Activated T-helper 17 cell treated with anti-CD3 and anti-CD28 coated beads, Interleukin-2, amount 50 U/mL, for 72 hours (primary cell): Measurements from ENCODE around the gene TP73. TPM values are rescaled to one million over a fixed set of nuclear protein-coding genes. Genes with fewer than 3 reads are reported as not detected.

Experiments used
- ATAC-seq: fragments of 150-1000 bp; cut with Tn5 transposase; replicated peaks from 2 replicates; pipeline ENCODE4 v1.10.0; 2021; ENCODE audit warnings: mild to moderate bottlenecking, moderate library complexity
- H3K27ac Mint-ChIP-seq: one replicate; pipeline ENCODE4 v1.8.0; 2022; ENCODE audit warnings: mixed read lengths
- H3K27me3 Mint-ChIP-seq: one replicate; pipeline ENCODE4 v1.8.0; 2022; ENCODE audit warnings: mixed read lengths
- H3K36me3 Mint-ChIP-seq: one replicate; pipeline ENCODE4 v1.8.0; 2022; ENCODE audit warnings: low read depth, mild to moderate bottlenecking, mixed read lengths
- H3K4me1 Mint-ChIP-seq: one replicate; pipeline ENCODE4 v1.8.0; 2022; ENCODE audit warnings: mixed read lengths
- H3K4me3 Mint-ChIP-seq: one replicate; pipeline ENCODE4 v1.8.0; 2022; ENCODE audit warnings: mild to moderate bottlenecking, mixed read lengths
- H3K9me3 Mint-ChIP-seq: one replicate; pipeline ENCODE4 v1.8.0; 2022; ENCODE audit warnings: mixed read lengths
- total RNA-seq, 2 donors: library from RNA; stranded (reverse); gene quantifications; one replicate each; pipeline ENCODE4 v1.2.3, GENCODE V29; 2022

Gene TP73
- total RNA-seq: 1 to 10 TPM in 1 of 2 donors, under 1 TPM in 1; 0.95 to 1.1 TPM

GRCh38 chr1:3651930-3652547 is at the start of gene TP73:
TSS of gene TP73 (plus strand) at chr1:3652516. CDS start at chr1:3682366, 29,850 bp downstream.
- Mint-ChIP-seq H3K27me3 (peaks cover 26% of the 10 kb centered on the region), H3K27ac (no peak within 1 kb of the TSS), H3K4me3 (peak within 1 kb of the TSS; percentile 76), H3K36me3 (peaks cover 14% of the 10 kb centered on the region), H3K9me3 (no peaks in the 10 kb centered on the region), H3K4me1 (peaks cover 9% of the 10 kb centered on the region)
- no peak for ATAC-seq

- no peak overlapping the region for H3K4me3 Mint-ChIP-seq
- H3K4me1 Mint-ChIP-seq: no peaks in the 10 kb centered on the region
- no peaks in the 10 kb centered on the region for H3K9me3 Mint-ChIP-seq
- H3K36me3 Mint-ChIP-seq: no peaks in the 10 kb centered on the region
- H3K27me3 Mint-ChIP-seq: no peaks in the 10 kb centered on the region
- no peak overlapping the region for H3K27ac Mint-ChIP-seq
- ATAC-seq: no peak
Measured at GRCh38 chr1:3603156-3603555, 49.2 kb upstream of the TP73 start.

GRCh38 chr1:3603571-3604467 is 48.5 kb upstream of the TP73 start:
- Mint-ChIP-seq H3K27ac (no peak overlapping the region), H3K9me3 (no peaks in the 10 kb centered on the region), H3K36me3 (no peaks in the 10 kb centered on the region), H3K4me1 (no peaks in the 10 kb centered on the region), H3K27me3 (no peaks in the 10 kb centered on the region), H3K4me3 (no peak overlapping the region)
- ATAC-seq: no peak

GRCh38 chr1:3604468-3604974 is 47.8 kb upstream of the TP73 start:
- no peaks in the 10 kb centered on the region for H3K36me3 Mint-ChIP-seq
- H3K27ac Mint-ChIP-seq: no peak overlapping the region
- no peak for ATAC-seq
- H3K4me1 Mint-ChIP-seq: no peaks in the 10 kb centered on the region
- H3K27me3 Mint-ChIP-seq: no peaks in the 10 kb centered on the region
- no peak overlapping the region for H3K4me3 Mint-ChIP-seq
- no peaks in the 10 kb centered on the region for H3K9me3 Mint-ChIP-seq

GRCh38 chr1:3604997-3605823 is 47.1 kb upstream of the TP73 start:
- H3K4me1 Mint-ChIP-seq: no peaks in the 10 kb centered on the region
- no peak overlapping the region for H3K4me3 Mint-ChIP-seq
- no peaks in the 10 kb centered on the region for H3K36me3 Mint-ChIP-seq
- no peak for ATAC-seq
- H3K27me3 Mint-ChIP-seq: no peaks in the 10 kb centered on the region
- H3K9me3 Mint-ChIP-seq: no peaks in the 10 kb centered on the region
- H3K27ac Mint-ChIP-seq: no peak overlapping the region

GRCh38 chr1:3606779-3607702 is 45.3 kb upstream of the TP73 start:
- ATAC-seq: no peak
- H3K4me1 Mint-ChIP-seq: no peaks in the 10 kb centered on the region
- H3K27me3 Mint-ChIP-seq: peaks cover 4% of the 10 kb centered on the region
- no peak overlapping the region for H3K27ac Mint-ChIP-seq
- H3K9me3 Mint-ChIP-seq: no peaks in the 10 kb centered on the region
- no peak overlapping the region for H3K4me3 Mint-ChIP-seq
- H3K36me3 Mint-ChIP-seq: no peaks in the 10 kb centered on the region

- no peak overlapping the region for H3K4me3 Mint-ChIP-seq
- H3K27ac Mint-ChIP-seq: no peak overlapping the region
- no peaks in the 10 kb centered on the region for H3K36me3 Mint-ChIP-seq
Measured at GRCh38 chr1:3607703-3608065, 44.6 kb upstream of the TP73 start.

GRCh38 chr1:3608154-3608553 is 44.2 kb upstream of the TP73 start:
- ATAC-seq: no peak
- H3K4me1 Mint-ChIP-seq: no peaks in the 10 kb centered on the region

More at GRCh38 chr1:3607703-3608065, 44.6 kb upstream of the TP73 start:
- Mint-ChIP-seq H3K9me3 (no peaks in the 10 kb centered on the region), H3K27me3 (peaks cover 4% of the 10 kb centered on the region), H3K4me1 (no peaks in the 10 kb centered on the region)
- no peak for ATAC-seq

GRCh38 chr1:3609016-3609768 is 43.1 kb upstream of the TP73 start:
- H3K4me1 Mint-ChIP-seq: no peaks in the 10 kb centered on the region
- no peaks in the 10 kb centered on the region for H3K9me3 Mint-ChIP-seq
- no peaks in the 10 kb centered on the region for H3K36me3 Mint-ChIP-seq
- H3K4me3 Mint-ChIP-seq: no peak overlapping the region
- ATAC-seq: no peak
- H3K27me3 Mint-ChIP-seq: peaks cover 4% of the 10 kb centered on the region
- no peak overlapping the region for H3K27ac Mint-ChIP-seq

More at GRCh38 chr1:3608154-3608553, 44.2 kb upstream of the TP73 start:
- no peaks in the 10 kb centered on the region for H3K9me3 Mint-ChIP-seq
- H3K4me3 Mint-ChIP-seq: no peak overlapping the region
- H3K36me3 Mint-ChIP-seq: no peaks in the 10 kb centered on the region
- H3K27ac Mint-ChIP-seq: no peak overlapping the region
- peaks cover 4% of the 10 kb centered on the region for H3K27me3 Mint-ChIP-seq

- H3K4me3 Mint-ChIP-seq: no peak overlapping the region
- H3K36me3 Mint-ChIP-seq: no peaks in the 10 kb centered on the region
- no peak overlapping the region for H3K27ac Mint-ChIP-seq
- H3K9me3 Mint-ChIP-seq: no peaks in the 10 kb centered on the region
- H3K4me1 Mint-ChIP-seq: no peaks in the 10 kb centered on the region
- ATAC-seq: no peak
- peaks cover 7% of the 10 kb centered on the region for H3K27me3 Mint-ChIP-seq
Measured at GRCh38 chr1:3609769-3610526, 42.4 kb upstream of the TP73 start.

GRCh38 chr1:3610527-3611169 is 41.7 kb upstream of the TP73 start:
- H3K4me3 Mint-ChIP-seq: no peak overlapping the region

More at GRCh38 chr1:3610527-3611169, 41.7 kb upstream of the TP73 start:
- peaks cover 8% of the 10 kb centered on the region for H3K27me3 Mint-ChIP-seq
- no peaks in the 10 kb centered on the region for H3K36me3 Mint-ChIP-seq
- no peak overlapping the region for H3K27ac Mint-ChIP-seq
- H3K9me3 Mint-ChIP-seq: no peaks in the 10 kb centered on the region
- no peak for ATAC-seq
- H3K4me1 Mint-ChIP-seq: no peaks in the 10 kb centered on the region
